22Rv1 (cell line): ENCODE data around the gene RBM6.

Source experiments
- ZFX ChIP-seq: fragments of 450-650 bp; IDR thresholded peaks from 2 replicates; pipeline ENCODE4 v1.6.1; 2017; ENCODE audit warnings: antibody characterized with exemption, borderline replicate concordance
- TF ChIP-seq, protein P1 (sequence below): fragments of 450-650 bp; IDR thresholded peaks from 2 replicates; pipeline ENCODE4 v1.5.1; 2017; ENCODE audit warnings: mild to moderate bottlenecking

DNA sequence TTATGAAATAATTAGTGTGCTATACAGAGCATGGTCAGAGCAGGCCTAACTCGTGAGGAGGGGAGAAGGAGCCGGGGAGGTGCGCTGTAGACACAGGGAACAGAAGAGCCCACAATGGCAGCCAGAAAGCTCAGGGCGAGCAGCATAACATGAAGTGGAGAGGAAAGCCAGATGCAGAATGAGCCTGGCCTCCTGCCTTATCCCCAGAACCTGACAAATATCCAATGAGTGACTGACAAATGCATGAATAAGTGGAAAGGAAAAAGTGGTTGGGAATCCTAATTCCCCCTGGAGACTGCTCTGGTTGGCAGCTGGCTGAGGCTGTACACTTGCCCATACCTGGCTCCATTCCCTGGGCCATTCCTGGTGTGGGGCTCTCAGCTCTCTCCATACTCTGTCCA is 27.1 kb upstream of the RBM6 start:
- TF ChIP-seq, protein P1, sequence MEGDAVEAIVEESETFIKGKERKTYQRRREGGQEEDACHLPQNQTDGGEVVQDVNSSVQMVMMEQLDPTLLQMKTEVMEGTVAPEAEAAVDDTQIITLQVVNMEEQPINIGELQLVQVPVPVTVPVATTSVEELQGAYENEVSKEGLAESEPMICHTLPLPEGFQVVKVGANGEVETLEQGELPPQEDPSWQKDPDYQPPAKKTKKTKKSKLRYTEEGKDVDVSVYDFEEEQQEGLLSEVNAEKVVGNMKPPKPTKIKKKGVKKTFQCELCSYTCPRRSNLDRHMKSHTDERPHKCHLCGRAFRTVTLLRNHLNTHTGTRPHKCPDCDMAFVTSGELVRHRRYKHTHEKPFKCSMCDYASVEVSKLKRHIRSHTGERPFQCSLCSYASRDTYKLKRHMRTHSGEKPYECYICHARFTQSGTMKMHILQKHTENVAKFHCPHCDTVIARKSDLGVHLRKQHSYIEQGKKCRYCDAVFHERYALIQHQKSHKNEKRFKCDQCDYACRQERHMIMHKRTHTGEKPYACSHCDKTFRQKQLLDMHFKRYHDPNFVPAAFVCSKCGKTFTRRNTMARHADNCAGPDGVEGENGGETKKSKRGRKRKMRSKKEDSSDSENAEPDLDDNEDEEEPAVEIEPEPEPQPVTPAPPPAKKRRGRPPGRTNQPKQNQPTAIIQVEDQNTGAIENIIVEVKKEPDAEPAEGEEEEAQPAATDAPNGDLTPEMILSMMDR = no peak
- no peak for TF ChIP-seq ZFX
